Measurements from ENCODE around the gene GRAMD2B.
"Not testable (repeated sequence)": the region's sequence is repeated elsewhere in the genome, so short reads cannot be mapped to it uniquely, and the experiment has no call there.

Gene GRAMD2B, protein sequence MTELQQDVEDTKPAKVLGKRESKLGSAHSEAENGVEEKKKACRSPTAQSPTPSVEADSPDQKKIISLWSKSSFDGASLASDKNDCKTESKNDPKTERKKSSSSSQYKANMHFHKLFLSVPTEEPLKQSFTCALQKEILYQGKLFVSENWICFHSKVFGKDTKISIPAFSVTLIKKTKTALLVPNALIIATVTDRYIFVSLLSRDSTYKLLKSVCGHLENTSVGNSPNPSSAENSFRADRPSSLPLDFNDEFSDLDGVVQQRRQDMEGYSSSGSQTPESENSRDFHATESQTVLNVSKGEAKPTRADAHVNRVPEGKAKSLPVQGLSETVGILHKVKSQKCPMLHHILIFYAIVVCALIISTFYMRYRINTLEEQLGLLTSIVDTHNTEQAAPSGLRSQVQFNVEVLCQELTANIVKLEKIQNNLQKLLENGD

DNA sequence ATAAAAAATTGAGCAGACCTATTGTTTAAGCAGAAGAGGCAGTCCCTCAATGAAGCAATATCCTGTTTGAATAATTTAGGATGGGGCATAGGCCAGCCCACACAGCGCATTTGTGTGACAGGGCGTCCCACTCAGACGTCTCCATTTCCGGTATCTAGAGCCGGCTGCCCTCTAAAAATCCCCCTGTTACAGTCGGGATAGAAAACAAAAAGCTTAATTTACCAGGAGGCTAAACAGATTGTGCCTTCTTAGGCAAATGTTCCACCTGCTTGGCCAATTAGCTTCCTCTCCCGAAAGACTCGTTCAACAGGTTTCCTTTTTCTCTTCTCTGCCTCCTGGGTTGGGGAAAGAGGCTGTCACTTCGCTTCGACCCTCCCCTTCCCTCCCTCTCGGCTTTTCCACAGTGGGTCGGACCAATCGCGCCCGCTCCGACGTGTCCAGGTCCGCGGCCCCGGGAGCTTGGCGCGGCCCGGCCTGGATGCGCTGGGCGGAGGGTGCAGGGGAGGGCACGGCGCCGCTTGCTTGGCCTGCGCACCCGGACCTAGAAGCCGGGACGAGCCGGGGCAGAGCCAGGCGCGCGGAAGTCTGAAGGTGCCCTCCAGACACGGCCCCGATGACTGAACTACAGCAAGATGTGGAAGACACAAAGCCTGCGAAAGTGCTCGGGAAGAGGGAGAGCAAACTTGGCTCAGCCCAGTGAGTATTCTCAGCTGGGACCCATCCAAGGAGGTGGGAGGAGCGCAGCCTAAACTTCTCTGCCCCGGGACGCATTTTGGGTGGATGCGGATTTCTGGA is at the start of gene GRAMD2B:
GRAMD2B (plus strand) TSS at position 416 of the 795 bp plus-strand sequence; CDS start at position 614, 198 bp downstream.
- DNase-seq, result no peak

DNA sequence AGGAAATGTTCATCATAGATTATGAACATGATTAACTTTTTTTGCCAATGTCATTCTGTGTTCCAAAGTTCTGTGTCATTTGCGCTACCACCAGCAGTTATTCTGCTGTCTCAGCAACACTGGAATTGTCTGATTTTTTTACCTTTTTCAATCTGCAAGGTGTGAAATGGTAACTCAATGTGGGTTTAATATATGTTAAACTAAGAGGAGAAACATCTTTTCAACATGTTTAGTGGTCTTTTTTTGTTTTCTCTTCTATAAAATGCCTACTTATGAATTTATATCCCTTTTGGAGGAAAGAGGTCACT is 49.1 kb upstream of the GRAMD2B start:
- DNase-seq, result no peak

DNA sequence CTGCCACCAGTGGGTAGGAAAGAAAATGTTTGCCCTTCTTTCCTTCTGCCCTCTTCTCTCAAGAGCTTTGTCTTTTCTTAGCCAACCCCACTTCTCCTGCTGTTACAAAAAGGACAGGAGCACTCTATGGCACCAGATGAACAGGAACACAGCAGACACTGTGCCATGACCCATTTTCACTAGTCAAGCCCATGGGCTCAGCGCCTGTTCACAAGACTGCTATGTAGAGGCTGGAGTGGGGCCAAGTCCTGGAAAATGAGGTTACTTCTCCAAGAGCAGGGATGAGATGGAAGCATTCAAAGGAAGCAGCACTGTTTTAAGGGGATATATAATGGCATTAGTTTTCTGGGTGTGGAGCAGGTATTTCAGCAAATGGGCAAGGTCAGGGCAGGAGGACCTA is 46.8 kb upstream of the GRAMD2B start:
- no peak for DNase-seq

DNA sequence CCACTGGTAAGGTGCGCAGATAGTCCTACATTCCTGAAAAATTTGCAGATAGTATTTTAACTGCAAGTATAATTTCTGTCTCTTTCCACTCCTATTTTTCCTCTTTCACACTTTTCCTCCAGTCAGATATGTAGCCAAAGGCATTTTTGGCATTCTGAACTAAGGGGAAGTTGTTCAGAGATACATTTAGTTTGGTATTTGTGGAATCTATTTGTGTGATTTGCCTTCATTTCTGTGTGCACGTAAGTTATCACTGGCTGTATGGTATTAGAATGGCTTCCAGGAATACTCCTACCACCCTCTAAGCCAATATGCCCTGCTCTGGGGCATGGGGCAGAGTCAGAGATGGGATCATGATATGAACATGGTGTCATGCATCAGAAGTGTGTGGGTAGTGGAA is 45.8 kb upstream of the GRAMD2B start:
- DNase-seq, result no peak

DNA sequence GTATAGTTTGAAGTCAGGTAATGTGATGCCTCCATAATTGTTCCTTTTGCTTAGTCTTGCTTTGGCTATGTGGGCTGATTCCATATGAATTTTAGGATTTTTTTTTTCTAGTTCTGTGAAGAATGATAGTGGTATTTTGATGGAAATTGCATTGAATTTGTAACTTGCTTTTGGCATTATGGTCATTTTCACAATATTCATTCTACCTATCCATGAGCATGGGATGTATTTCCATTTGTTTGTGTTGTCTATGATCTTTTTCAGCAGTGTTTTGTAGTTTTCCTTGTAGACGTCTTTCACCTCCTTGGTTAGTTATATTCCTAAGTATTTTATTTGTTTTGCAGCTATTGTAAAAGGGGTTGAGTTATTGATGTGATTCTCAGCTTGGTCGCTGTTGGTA is 42.9 kb upstream of the GRAMD2B start:
- not testable (repeated sequence) for DNase-seq

DNA sequence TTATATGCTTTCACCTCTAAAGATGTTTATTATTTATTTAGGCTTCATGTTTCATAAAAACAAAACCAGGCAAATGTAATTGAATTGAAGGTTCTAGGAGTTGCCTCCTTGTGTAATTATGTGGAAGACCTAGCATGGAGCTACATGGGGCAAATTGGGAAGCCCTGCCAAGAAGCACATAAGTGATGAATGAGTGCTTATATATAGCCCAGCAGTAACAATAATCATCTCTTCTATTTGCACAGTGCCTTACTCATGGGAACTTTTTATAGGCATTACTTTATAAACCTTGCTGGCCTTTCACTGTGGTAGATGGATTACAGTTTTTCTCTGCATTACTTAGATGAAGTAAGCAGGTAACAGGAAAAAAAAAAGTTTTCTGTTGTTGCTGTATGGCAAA is 40.0 kb upstream of the GRAMD2B start:
- DNase-seq, result no peak

DNA sequence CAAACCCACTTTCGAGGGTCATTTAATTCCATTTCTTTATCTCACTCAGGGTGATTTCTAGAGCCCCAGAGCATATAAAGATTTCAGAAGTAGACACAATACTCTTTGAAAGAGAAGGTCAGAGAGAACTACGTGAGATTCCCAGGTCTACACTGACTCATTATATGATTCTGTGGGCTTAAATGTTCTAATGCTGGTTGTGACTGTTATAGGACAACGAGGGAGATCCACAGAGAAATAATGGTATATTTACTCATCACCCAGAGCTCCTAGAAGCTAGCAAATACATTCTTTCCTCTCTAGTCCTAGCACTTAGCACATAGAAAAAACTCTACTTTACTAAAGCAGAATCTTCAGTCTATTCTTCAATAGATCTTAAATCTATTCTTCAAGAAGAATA is 39.4 kb upstream of the GRAMD2B start:
- no peak for DNase-seq

DNA sequence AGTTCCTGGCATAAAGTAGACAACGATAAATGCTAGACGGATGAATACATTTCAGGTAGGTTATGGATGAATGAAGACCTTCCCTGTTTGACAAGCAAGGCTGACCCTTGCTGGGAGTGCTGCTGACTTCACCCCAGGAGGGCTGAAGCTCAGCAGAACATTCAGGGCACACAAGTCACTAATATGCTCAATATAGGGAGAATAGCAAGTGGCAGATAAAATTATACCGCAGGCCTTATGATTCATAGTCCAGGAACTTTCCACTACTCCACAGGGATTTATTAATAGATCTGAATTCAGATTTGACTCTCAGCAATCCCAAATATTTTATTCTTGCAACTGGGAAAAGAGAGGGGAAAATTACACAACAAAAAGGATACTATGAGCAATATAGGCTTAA is 38.2 kb upstream of the GRAMD2B start:
- DNase-seq, result no peak

DNA sequence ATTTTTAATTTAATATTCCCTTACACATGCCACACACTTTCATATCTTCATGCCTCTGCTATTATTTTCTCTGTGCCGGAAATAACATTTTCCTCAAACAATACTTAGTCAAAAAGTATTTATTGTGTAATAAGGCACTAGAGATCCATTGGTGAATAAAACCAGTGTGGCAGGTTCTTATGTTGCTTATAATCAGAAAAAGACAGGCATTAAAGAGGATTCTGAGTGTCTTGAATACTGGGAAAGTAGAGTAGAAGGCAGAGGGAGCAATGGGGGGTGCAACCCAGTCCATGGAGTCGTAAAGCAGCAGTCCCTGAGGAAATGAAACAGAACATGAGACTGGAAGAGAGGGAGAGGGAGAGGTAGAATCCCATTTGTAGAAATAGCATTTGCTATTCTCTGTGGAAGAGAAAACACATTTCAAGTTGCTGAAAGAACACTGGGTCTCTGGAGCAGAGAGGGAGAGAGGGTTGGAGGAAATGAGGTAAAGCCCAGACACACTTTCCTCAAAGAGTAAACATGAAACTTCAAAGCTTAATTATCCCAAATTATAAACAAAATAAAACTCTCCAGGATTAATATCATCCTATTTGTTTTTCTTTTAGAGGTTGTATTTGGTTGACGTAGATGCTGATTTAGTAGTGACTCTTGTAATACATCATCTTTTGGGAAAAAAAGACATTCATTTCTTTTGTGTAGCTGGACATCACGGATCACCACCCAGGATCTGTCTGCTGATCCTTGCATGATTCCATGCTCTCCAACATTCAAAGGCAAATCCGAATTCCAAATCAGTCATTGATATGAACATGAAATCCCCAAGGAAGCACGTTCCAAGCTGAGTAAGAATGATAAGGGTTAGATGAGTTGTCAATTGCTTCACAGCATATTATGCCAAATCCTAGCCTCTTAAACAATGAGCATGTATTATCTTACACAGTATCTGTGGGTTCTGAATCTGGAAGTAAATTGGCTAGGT is 37.4 kb upstream of the GRAMD2B start:
- no peak for DNase-seq

DNA sequence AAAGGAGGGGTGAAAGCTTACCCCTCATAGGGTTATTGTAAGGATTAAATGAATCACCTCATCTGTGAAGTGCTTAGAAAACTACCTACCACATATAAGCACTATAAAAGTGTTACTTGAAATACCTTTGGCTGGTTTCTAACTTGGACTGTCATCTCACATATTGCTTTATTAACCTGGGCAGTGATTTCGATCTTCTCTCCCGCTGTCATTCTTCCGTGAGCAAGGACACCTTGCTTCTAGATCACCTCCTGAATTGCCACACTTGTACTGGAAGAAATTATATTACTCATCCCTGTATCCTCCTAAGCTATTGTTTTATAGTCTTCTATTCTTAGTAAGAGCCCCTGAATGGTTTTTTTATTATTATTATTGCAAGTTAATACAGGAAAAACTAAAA is 34.0 kb upstream of the GRAMD2B start:
- DNase-seq, result no peak

DNA sequence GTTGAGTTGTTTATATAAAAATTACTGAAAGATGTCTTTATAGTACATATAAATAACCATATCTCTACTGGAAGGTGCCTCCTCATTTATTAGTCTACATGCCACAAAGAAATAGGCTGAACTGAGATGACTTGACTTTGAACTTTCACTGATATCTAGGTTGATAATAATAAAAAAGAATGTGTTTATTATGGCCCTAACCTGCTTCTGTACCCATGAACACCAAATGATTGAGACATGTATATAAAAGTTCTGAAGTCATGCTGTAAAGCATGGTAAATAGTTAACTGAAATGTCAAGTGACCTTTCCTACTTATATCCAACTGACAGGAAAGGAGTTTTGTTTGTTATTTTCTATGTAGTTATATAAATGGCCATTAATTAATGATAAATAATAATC is 33.2 kb upstream of the GRAMD2B start:
- DNase-seq, result no peak

DNA sequence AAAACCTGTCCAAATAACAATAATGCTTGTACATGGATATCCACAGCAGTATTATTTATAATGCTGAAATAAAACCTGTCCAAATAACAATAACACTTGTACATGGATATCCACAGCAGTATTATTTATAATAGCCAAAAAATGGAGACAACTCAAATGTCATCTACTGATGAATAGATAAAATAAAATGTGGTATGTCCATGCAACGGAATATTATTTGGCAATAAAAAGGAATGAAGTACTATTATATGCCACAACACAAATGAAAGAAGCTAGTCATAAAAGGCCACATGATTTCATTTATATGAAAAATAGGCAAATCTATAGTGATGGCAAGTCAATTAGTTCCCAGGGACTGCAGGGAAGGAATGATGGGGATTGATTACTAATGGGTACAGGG is 31.8 kb upstream of the GRAMD2B start:
- no peak for DNase-seq

DNA sequence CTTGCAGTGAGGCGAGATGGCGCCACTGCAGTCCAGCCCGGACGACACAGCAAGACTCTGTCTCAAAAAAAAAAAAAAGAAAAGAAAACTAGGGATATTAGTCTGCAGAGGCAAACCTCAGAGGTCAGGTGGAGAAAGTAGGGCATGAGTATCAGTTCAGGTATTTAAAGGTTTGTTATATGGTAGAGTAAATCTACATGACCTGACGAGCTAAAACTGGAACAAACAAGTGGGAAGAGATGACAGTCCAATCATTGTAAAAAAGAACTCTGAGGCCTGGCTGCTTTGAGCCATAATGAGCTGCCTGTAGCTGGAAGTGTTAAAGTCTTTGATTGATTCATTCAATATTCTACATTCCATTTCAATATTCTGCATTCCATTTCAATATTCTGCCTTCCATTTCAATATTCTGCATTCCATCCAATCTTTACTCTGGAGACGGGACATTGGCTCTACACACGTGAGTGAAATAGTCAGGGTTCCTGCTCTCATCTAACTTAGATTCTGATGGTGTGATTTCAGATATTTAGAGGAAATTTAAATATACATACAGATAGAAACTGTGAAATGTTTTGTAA is 28.9 kb upstream of the GRAMD2B start:
- no peak for DNase-seq

DNA sequence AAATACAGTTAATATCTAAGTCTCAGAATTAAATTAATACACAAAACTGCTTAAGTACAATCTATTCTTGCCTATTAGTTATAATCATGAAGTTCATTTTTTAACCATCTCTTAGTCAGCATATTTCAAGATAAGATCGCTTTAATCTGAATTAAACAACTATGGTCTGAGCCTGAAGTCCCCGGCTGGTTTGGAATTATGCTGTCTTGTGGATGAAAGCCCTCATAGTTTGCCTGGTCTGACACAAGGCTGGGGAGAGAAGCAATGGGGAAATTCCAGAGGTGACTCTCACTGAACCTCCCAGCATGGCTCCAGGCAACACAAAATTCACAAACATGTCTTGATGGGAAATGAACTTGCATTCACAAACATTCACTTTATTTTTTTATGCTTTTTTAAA is 28.0 kb upstream of the GRAMD2B start:
- DNase-seq, result no peak

DNA sequence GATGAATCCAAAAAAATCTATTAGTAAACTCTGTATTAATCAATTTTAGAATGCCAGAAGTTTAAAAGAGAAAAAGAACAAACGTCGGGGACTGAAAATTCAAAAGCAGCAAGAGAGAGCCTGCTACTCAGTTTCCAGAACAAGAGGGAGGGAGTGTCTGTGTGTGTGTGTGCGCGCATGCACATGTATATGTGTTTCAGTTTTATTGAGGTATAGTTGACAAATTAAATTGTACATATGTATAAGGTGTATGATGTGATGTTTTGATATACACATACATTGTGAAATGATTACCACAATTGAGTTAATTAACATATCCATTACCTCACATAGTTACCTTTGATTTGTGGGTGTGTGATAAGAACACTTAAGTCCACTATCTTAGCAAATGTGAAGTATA is 27.6 kb upstream of the GRAMD2B start:
- DNase-seq, result no peak

DNA sequence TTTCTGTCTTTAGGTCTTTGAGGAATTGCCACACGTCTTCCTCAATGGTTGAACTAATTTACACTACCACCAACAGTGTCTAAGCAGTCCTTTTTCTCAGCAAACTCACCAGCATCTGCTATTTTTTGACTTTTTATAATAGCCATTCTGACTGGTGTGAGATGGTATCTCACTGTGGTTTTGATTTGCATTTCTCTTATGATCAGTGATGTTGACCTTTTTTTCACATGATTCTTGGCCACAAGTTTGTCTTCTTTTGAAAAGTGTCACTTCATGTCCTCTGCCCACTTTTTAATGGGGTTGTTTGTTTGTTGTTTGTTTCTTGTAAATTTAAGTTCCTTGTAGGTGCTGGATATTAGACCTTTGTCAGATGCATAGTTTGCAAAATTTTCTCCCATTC is 26.5 kb upstream of the GRAMD2B start:
- not testable (repeated sequence) for DNase-seq

DNA sequence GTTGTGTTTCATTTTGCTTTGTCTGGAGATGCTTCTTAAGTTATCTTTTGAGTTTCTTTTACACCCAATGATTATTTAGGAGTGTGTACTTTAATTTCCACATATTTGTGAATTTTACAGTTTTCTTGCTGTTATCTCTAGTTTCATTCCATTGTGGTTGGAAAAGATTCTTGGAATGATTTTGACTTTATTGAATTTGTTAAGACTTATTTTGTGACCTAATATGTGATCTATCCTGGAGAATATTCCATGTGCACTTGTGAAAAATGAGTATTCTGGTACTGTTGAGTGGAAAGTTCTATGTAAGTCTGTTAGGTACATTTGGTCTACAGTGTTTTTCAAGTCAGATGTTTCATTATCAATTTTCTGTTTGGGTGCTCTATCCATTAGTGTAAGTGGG is 24.4 kb upstream of the GRAMD2B start:
- DNase-seq, result no peak

DNA sequence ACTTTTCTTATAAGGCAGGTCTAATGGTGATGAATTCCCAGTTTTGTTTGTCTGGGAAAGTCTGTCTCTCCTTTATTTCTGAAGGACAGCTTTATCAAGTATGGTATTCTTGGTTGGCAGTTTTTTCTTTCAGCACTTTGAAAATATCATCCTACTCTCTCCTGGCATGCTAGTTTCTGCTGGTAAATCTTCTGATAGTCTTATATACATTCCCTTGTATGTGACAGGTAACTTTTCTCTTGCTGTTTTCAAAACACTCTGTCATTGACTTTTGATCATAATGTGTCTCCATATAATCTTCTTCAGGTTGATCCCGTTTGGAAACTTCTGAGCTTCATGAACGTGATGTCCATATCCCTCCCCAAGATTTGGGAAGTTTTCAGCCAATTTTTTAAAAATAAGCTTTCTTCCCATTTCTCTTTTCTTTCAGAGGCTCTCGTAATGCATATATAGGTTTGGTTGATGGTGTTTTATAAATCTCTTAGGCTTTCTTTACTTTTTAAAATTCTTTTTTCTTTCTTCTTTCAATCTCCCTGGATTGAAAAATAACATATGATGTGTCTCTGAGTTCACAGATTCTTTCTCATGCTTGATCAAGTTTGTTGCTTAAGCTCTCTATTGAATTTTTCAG is 22.5 kb upstream of the GRAMD2B start:
- no peak for DNase-seq

DNA sequence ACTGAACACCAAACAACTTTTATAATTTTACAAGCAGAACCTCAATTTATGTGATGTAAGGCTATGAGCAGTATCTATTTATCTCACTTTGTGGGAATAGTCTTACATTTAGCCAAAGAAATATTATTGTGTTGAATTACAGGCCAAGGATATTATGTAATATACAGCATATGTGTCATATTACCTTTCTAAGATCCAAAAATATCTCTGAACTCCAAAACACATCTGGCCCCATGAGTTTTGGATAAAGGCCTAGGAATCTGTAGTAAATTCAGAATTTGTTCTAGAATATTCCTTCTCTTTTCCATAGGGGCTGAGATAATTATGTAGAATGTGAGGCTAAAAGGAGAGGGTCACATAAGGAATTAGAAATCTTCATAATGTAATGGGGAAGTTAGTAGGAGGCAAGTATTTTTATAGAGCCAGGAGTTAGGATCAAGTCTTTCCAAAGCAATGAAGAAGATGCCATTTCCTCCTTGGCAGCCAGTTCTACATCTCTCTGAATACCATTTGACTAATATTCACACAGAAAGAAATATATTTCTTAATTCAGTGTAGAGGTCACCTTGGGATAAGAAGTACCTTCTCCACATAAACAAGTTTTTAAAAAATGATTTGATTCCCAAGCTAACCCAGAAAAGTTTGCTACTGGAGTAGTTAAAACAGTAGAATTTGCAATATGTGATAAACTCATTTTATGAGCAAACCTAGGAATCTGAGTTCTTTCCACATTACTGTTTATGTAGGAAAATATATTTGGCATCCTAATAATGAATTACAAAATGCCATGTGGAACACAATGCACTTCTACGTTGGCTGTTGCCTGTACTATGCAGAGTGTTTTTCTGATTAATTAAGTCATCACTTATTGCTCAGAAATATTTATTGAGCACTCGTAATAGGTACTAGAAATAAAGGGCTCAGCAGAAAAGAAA is 20.3 kb upstream of the GRAMD2B start:
- DNase-seq, result no peak

DNA sequence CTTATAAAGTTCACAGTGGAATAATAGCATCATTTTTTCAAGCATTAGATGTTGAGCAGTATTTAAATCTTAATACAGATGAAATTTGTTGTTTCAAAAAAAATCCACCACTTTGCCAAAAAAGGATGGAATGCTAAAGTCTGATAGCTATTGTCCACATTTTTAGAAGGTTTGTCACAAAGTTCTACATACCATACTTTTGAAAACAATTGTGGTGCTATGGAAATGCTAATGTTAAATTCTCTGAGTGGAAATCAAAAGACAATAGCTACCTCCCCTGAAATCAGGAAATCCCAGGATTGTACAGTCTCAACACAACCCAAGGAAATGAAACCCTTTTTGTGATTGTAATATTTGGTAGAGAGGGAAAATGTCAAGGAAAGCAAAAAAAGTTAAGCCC is 19.3 kb upstream of the GRAMD2B start:
- no peak for DNase-seq

DNA sequence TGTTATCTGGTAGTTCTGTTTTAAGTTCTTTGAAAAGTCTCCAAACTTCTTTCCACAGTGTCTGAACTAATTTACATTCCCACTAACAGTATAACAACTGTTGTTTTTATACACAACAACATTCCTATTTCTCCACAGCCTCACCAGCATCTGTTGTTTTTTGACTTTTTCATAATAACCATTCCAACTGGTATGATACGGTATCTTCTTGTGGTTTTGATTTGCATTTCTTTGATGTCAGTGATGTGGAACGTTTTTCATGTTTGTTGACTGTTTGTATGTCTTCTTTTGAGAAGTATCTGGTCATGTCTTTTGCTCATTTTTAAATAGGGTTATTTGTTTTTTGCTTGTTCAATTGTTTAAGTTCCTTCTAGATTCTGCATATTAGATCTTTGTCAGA is 12.6 kb upstream of the GRAMD2B start:
- DNase-seq, result no peak
